ENCODE results near the gene PGLYRP3.

DNA sequence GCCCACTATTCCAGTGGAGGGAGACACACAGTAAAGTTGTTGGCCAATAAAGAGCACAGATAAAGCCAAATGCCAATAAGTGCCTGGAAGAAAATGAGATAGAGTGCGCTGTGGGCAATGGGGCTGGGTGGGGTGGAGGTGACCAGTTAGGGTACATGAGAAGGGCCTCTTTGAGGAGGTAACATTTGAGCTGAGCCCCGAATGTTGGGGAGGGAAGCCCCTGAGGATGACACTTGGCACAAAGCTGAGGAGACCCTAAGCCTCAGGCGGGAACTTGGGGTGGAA is 45.9 kb upstream of the PGLYRP3 start:
- TF ChIP-seq POLR2A (IDR thresholded peaks at IDR 0.05; ENCODE audit: low read depth, low read length): no peak
- TF ChIP-seq POLR2AphosphoS5 (IDR thresholded peaks at IDR 0.05; ENCODE audit: low read depth, low read length): no peak
- no peak for TF ChIP-seq PAX5 (IDR thresholded peaks at IDR 0.05; ENCODE audit: insufficient read depth, low read length, severe bottlenecking)
- no peak for TF ChIP-seq SPI1 (IDR thresholded peaks at IDR 0.05; ENCODE audit: low read depth, low read length)
- no peak for TF ChIP-seq TAF1 (IDR thresholded peaks at IDR 0.05; ENCODE audit: low read depth, low read length)

Measured in GM12891 (cell line).